Stimulated activated CD8-positive, alpha-beta memory T cell treated with anti-CD3 and anti-CD28 coated beads, Interleukin-12 subunit alpha, Interleukin-12 subunit beta, amount 100 ng/mL, for 1 hour (primary cell): ENCODE data around the gene SLC27A5.
"Not testable (repeated sequence)": the region's sequence is repeated elsewhere in the genome, so short reads cannot be mapped to it uniquely, and the experiment has no call there.

ENCODE experiments used
- DNase-seq: peaks from one replicate; pipeline ENCODE4 v3.0.0-alpha.2; 2020; ENCODE audit warnings: low read depth

The SLC27A5 gene

GRCh38 chr19:58468216-58468839 is 43.5 kb downstream of the SLC27A5 start:
- DNase-seq: no peak

DNA sequence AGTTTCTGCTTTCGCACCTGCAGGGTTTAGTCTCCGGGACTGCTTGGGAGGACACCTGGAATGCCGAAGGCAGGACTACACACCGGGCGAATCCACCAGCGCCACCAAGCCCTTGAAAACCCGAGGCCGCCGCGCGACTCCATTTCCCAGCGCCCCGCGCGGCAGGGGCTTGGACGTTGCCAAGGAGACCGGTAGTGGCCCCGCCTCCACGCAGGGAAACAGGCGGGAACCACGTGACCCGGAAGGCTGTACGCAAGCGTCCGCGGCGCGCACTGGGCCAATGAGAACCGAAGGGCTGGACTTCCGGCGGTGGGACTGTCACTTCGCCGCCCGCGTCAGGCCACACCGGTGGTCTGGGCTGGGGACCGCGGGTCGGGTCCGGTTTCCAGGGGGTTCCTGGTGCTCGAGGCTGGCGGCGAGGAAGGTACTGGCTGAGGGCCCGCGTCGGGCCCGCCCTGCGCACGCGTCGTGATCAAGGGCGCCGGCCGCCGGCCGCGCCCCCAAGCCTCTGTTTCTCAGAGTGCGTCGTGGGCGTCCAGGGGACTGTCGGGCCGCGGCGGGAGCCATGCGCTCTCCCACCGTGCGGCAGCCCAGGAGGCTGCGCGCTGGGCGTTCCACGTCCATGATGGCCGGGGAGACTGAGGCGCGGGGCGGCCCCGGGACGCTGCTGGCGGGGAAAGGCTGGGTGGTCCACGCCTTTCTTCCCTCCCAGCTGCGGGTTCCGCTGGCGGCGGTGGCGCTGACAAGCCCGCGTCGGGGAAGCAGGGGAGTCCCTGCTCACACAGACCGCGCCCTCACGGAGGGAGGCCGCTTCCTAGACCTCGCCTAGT is 44.8 kb downstream of the SLC27A5 start, which contains the start of gene ZNF324:
ZNF324 (plus strand) TSS at position 321 of the 830 bp plus-strand sequence. CDS start 2,106 bp downstream, outside the sequence.
- DNase-seq: peak; percentile 98

DNA sequence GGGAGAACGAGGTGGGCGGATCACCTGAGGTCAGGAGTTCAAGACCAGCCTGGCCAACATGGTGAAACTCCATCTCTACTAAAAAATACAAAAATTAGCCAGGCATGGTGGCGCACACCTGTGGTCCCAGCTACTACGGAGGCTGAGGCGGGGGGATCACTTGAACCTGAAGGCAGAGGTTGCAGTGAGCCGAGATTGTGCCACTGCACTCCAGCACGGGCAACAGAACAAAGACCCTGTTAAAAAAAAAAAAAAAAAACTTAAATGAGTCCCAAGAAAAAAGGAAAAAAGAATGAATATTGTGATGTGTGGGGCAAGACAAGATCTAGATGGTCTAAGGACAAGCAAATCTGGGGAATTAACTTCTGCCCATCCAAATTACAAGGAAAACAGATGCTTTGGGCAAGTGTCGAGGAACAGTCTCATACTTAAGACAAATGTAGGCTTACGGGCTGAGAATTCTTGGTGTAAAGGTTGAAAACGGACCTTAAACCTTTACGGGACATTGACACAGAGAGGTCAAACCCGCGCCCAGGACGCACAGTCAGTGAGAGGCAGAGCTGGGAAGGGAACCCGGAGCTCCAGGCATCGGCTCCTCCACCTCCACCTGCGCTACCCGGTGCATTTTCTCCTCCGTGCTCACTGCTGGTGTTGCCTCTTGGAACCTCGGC is 45.6 kb downstream of the SLC27A5 start:
- DNase-seq: no peak

GRCh38 chr19:58460039-58460438 is 51.8 kb downstream of the SLC27A5 start:
- DNase-seq: no peak

DNA sequence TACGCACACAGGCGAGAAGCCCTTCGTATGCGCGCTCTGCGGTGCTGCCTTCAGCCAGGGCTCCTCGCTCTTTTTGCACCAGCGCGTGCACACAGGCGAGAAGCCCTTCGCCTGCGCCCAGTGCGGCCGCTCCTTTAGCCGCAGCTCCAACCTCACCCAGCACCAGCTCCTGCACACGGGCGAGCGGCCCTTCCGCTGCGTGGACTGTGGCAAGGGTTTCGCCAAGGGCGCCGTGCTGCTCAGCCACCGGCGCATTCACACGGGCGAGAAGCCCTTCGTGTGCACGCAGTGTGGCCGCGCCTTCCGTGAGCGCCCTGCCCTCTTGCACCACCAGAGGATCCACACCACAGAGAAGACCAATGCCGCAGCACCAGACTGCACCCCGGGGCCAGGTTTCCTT is 55.7 kb downstream of the SLC27A5 start:
- no peak for DNase-seq

GRCh38 chr19:58455306-58455705 is 56.5 kb downstream of the SLC27A5 start:
- no peak for DNase-seq

DNA sequence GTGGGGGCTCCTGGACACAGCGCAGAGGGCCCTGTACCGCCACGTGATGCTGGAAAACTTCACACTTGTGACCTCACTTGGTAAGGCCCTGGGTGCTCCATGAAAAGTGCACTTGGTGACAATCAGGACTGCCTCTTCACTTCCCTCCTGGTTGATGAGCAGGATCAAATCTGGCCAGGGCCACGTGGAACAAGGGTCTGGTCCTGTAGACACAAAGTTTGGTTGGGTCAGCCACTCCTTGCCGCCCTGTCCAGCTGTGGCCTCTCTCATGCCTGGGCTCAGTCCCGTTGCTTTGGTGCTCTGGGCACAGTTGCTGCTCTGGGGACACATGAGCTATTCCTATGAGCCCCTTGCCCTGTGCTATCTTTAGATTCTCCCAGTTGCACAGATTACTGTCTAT is 58.0 kb downstream of the SLC27A5 start:
- no peak for DNase-seq

DNA sequence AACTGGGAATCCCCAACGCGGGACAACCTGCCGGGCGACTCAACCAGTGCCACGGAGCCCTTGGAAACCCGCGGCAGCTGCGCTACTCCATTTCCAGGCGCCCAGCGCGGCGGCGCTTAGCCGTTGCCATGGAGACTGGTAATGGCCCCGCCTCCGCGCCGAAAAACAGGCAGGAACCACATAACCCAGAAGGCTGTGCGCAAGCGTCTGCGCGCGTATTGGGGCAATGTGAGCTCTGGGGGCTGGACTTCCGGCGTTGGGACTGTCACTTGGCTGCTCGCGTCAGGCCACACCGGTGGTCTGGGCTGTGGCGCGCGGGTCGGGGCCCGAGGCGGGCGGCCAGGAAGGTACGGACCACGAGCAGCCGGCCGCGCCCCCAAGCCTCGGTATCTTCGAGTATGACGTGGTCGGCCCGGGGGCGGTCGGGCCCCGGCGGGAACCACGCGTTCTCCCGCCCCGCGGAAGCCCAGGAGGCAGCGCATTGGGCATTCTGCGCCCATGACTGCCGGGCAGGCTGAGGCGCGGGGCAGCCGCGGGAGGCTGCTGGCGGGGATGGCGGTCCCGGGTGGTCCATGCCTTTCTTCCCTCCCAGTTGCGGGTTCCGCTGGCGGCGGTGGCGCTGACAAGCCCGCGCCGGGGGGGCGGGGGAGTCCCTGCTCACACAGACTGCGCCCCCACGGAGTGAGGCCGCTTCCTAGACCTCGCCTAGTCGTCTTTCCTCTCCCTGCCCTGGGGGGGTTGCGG is 60.3 kb downstream of the SLC27A5 start, which contains the start of gene ZNF324B:
ZNF324B (plus strand) TSS at position 265 of the 744 bp plus-strand sequence. CDS start 2,080 bp downstream, outside the sequence.
- peak; percentile 95 for DNase-seq

- DNase-seq: no peak
Observed at GRCh38 chr19:58450856-58451357, 60.9 kb downstream of the SLC27A5 start.

- not testable (repeated sequence) for DNase-seq
Observed at GRCh38 chr19:58449980-58450379, 61.8 kb downstream of the SLC27A5 start.

- not testable (repeated sequence) for DNase-seq
Observed at GRCh38 chr19:58448860-58449259, 62.9 kb downstream of the SLC27A5 start.
